HG02678 (cell line): ENCODE results near the gene PHKB.
"Not testable (repeated sequence)": the region's sequence is repeated elsewhere in the genome, so short reads cannot be mapped to it uniquely, and the experiment has no call there.

Experiments
- ATAC-seq: cut with Tn5 transposase; IDR thresholded peaks from one replicate; pipeline ENCODE4 v1.9.1; 2021; ENCODE audit warnings: mild to moderate bottlenecking, moderate library complexity; ENCODE audit not compliant: unreplicated experiment

Gene PHKB

GRCh38 chr16:47554587-47554986 is 93.5 kb downstream of the PHKB start:
- not testable (repeated sequence) for ATAC-seq

- no peak for ATAC-seq
These were observed 100.2 kb downstream of the PHKB start for GRCh38 chr16:47561286-47561685.

GRCh38 chr16:47562366-47562765 is 101.2 kb downstream of the PHKB start:
- no peak for ATAC-seq

GRCh38 chr16:47565454-47565853 is 104.3 kb downstream of the PHKB start:
- no peak for ATAC-seq

- ATAC-seq, result no peak
These were observed 106.2 kb downstream of the PHKB start for GRCh38 chr16:47567321-47567720.

GRCh38 chr16:47568351-47568750 is 107.2 kb downstream of the PHKB start:
- ATAC-seq, result no peak

- no peak for ATAC-seq
These were observed 109.9 kb downstream of the PHKB start for GRCh38 chr16:47571049-47571448.

- ATAC-seq, result no peak
These were observed 110.6 kb downstream of the PHKB start for GRCh38 chr16:47571711-47572110.

GRCh38 chr16:47574091-47575054 is 113.2 kb downstream of the PHKB start:
- ATAC-seq, result no peak

GRCh38 chr16:47577029-47577428 is 115.9 kb downstream of the PHKB start:
- no peak for ATAC-seq

GRCh38 chr16:47578033-47578432 is 116.9 kb downstream of the PHKB start:
- no peak for ATAC-seq

- ATAC-seq, result no peak
These were observed 117.4 kb downstream of the PHKB start for GRCh38 chr16:47578573-47578972.

GRCh38 chr16:47581114-47581513 is 120.0 kb downstream of the PHKB start:
- ATAC-seq, result no peak

GRCh38 chr16:47584464-47585225 is 123.5 kb downstream of the PHKB start:
- no peak for ATAC-seq

GRCh38 chr16:47586121-47586520 is 125.0 kb downstream of the PHKB start:
- ATAC-seq, result no peak

GRCh38 chr16:47590472-47590871 is 129.3 kb downstream of the PHKB start:
- ATAC-seq, result no peak

- no peak for ATAC-seq
These were observed 131.1 kb downstream of the PHKB start for GRCh38 chr16:47592232-47592631.

GRCh38 chr16:47599512-47599911 is 138.4 kb downstream of the PHKB start:
- peak; percentile 82 for ATAC-seq

GRCh38 chr16:47600376-47600775 is 139.2 kb downstream of the PHKB start:
- no peak for ATAC-seq

GRCh38 chr16:47604306-47604705 is 143.2 kb downstream of the PHKB start:
- ATAC-seq, result no peak

- ATAC-seq, result no peak
These were observed 149.9 kb downstream of the PHKB start for GRCh38 chr16:47611042-47611441.
